IPS DF 4.7 (cell line): ENCODE measurements around the gene SMTN.
"Not testable (repeated sequence)": the region's sequence is repeated elsewhere in the genome, so short reads cannot be mapped to it uniquely, and the experiment has no call there.

ENCODE experiments used
- DNase-seq: peaks from one replicate; pipeline ENCODE4 v3.0.0-alpha.2; 2013; ENCODE audit warnings: low spot score; ENCODE audit errors: extremely low read depth

Gene SMTN

DNA sequence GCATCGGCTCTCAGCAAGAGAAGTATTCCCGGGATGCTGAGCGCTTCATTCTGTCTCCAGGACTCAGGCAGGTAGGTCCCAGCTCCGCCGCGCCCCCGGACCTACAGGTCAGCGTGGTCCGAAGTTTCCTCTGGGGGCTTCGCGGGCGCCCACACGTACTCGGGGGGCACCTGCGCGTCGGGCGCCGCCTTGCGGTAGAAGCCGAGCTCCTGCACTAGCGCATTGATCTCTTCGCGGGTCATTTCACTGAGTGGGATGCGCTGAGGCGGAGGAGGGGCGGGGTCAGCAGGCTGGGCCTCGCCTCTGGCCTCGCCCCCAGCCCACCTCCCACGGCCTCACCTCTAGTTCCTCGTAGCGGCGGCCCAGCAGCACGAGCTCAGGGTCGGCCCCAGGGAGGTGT is 23.8 kb downstream of the SMTN start:
- no peak for DNase-seq

DNA sequence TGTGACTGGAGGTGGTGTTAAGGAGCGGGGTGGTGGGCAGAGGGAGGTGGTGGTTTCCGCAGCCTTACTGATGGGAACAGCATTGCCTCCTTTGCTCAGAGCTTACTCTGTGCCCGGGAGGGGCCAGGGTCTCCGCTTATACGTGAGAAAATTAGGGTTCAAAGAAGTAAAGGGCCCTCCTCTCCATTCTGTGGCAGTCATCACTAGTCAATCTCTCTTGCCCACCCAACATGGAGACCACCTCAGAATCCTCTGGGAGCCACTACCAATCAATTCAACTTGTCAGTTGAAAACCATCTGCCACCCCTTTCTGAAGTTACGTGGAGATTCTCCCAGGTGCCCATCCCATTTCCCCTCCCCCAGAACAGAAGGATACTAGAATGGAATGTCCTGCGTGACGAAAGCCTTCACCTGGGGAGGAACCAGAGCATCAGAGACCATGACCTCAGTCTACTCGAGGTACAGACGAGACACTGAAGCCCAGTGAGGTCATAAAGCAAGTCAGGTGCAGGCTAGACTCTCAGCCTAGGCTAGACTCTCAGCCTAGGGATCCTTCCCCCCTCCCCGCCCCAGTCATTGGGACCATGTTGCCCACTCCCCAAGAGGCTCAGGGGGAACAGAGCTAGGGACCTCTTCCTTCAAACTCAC is 24.3 kb downstream of the SMTN start:
- no peak for DNase-seq

DNA sequence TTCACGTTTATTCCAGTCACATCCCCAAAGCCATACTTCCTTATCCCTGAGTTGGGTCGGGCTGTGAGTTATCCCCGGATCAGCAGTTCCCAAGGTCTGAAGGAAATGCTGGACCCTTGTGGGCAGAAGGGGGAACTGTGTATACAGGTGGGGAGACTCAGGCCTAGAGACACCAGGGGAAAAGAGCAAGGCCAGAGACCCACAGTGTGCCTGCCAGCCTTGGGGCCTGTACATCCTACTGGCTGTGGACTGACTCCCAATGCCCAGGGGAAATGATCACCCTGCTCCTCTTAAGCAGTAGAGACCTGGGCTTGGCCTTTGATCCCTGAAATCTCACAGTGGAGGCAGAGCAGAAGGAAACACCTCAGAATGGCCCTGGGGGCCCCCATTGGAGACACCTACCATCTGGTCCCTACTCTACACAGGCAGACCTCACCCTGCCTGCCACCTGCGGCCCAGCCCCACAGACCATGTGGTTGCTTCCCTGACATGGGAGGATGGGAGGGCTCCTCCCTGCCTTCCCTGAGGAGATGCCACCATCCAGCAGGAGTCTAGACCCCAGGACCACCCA is 25.0 kb downstream of the SMTN start:
- DNase-seq = no peak

DNA sequence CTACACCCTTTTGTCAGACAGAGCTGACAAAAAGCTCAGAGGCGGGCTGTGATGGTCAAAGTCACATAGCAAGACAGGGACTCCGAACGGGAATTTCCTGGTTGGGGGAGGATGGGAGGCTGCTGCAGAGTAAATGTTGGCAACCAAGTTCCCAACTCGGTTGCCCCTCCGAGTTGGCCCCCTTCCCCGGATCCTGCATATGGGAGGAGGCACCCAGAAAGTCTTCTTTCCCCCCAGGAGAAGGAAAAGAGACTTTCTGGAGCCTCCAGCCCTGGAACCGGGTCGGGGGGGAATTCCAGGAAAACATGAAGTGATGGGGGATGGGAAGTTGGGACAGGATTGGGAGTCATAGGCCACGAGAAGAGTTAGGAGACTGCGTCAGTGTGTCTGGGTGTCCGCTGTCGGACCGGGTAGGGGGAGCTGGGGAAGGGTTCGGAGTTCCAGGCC is 25.6 kb downstream of the SMTN start:
- no peak for DNase-seq

DNA sequence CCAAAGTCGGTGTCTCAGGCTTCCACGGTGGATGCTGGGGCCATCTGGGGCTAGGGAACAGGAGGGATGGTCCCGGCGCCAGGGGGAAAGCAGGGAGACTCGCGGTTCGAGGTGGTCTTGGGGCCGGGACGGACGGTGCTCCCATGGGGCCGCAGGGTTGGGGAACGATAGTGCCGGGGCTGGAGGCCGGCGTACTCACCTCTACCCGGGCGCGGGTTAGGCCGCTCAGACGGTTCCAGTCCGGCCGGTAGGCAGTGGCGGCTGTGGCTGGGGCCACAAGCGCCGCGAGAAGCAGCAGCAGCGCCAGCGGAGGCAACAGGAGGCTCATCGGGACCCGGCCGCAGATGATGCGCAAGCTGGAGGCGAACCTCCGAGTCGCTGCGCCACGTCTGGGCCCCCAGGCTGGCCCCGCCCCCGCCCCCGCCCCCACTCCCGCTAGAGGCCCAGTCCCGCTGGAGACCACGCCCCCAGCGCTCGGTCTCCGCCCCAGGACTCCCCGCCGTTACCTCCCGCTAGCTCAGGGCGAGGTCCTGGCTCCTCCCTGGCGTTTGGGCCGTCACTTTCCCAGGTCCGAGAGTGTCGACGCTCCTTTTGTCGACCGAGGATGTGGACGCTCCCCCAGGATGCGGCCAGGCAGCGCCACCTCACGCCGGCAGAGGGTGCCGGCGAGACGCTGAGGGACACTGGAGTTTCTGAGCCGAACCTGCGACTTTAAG is 26.2 kb downstream of the SMTN start, which contains the start of gene SELENOM:
Gene SELENOM, minus strand, starts transcription at position 391 of the 716 bp plus-strand sequence. Its CDS starts 63 bp downstream, at position 328.
- no peak for DNase-seq

DNA sequence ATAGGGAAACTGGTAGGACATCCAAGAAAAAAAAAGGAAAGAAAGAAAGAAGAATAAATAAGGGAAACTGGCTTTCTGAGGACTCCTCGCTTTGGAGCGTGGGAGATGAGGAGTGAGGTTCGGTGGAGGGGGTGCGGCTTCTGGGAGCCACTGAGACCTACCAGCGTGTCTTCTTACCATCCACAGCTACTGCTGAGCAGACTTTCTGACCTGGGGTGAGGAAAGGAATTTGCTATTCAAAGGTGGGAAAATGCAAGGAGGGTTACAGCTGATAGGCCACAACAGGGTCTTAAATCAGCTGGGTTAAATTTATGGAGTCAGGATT is 26.7 kb downstream of the SMTN start:
- DNase-seq = no peak

DNA sequence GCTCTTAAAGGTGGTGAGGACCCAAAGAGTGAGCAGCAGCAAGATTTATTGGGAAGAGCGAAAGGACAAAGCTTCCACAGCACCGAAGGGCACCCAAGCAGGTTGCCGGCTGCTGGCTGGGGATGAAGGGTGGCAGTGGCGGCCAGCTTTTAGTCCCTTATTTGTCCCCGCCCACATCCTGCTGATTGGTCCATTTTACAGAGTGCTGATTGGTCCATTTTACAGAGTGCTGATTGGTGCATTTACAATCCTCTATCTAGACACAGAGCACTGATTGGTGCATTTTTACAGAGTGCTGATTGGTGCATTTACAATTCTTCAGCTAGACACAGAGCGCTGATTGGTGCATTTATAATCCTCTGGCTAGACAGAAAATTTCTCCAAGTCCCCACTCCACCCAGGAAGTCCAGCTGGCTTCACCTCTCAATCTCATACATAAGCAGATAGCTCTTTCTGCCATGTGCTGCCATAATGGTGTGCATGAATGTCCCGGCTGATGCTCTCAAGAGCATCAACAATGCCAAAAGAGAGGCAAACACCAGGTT is 31.5 kb downstream of the SMTN start:
- DNase-seq = not testable (repeated sequence)

DNA sequence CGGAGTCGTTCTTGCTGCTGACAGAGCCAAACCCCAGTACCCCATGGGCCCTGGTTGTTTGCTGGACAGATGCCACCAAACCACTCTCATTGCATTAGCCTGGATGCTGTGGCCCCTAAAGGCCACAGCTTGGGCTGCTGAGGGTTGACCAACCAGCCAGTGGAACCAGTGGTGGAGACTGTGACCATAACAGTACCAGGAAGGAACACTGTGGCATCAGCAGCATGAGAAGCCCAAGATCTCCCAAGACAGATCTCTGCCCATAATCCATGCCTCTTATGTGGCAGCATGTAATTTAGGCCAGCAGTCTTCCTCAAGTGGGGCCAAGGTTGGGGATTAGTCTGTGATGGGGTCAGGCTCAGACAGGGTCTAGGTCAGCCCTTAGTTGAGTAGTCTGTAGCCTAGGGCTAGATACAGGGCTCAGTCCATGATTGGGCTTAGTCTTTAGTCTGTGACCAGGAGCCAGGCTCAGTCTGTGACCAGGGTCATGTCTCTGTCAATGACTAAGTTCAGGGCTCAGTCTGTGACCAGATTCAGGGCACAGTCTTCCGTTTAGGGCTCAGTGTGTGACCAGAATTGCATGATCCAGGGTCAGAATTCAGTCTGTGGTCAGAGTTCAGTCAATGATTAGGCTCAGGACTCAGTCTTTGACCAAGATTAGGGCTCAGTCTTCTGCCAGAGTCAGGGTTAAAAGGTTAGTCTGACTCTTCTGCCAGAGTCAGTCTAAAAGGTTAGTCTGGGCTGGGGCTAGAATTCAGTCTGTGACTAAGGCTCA is 37.1 kb downstream of the SMTN start:
- no peak for DNase-seq

- no peak for DNase-seq
These were observed 38.1 kb downstream of the SMTN start for GRCh38 chr22:31119026-31119717.

DNA sequence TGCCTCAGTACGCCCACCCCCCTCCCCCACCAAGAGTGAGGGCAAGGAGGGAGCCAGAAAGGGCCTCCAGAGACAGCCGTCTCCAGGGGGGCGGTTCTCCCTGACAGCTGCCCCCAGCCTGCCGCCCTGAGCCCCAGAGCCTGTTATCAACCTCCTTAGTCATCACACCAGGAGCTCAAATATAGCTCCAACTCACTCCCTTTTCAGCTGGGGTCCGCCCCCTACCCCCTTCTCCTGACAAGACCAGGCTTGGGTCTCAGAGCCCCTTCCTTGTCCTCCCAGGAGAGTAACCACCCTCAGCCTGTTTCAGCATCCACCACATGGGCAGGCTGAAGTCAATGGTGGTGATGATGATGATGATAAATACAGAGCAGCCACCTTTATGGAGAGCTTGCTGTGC is 39.1 kb downstream of the SMTN start:
- DNase-seq = no peak

GRCh38 chr22:31120642-31121041 is 39.5 kb downstream of the SMTN start:
- DNase-seq = no peak

- no peak for DNase-seq
These were observed 40.3 kb downstream of the SMTN start for GRCh38 chr22:31121403-31121802.

DNA sequence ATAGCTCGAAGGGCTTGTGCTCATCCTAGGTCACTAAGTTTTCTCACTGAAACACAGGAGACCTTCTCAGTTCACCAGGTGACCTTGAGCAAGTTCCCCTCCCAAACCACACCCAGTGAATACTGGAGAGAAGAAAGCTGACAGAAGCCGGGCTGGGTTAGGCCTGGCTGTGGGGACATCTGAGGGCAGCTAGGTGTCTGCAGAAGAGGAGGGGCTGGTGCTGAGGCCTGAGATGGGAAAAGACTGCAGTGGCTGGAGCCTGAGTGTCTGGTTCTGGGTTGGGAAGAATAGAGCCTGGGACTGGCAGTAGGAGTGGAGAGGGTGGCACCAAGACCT is 41.0 kb downstream of the SMTN start:
- no peak for DNase-seq

DNA sequence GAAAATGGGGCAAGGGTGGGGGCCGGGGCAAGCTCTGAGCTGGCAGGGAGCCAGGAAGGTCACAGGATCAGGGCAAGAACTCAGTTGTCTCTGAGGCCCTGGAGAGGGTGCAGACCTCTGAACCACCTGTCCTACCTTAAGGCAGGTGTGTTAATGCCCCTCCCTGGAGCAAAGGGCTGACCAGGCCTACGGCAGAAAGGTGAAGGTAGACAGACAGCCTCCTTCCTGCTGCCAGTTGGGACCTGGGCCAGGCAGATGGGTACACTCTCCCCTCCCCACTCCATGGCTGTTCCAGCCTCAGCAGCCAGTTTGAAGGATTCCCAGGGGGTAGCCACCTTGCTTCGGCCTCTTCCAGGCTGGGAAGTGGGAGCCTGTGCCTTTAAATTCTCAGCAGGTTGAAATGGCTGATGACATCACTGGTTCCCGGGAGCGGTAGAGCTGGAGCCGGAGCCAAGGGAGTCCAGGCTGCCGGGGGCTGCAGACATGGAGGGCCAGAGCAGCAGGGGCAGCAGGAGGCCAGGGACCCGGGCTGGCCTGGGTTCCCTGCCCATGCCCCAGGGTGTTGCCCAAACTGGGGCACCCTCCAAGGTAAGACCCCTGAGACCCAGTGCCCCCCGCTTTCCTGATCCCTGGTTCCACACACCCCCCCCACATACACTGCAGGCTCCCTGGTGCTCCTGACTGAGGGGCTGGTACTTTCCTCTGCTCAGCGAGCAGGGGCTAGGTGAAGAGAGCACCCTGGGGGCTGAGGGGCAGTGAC is 41.6 kb downstream of the SMTN start, which contains the start of gene INPP5J:
Gene INPP5J, plus strand, starts transcription at position 435 of the 760 bp plus-strand sequence. Its CDS starts 49 bp downstream, at position 484.
- DNase-seq = no peak

- no peak for DNase-seq
These were observed 42.1 kb downstream of the SMTN start for GRCh38 chr22:31123292-31123602.

GRCh38 chr22:31124290-31124689 is 43.2 kb downstream of the SMTN start:
- no peak for DNase-seq

GRCh38 chr22:31124811-31125465 is 43.8 kb downstream of the SMTN start:
- no peak for DNase-seq

DNA sequence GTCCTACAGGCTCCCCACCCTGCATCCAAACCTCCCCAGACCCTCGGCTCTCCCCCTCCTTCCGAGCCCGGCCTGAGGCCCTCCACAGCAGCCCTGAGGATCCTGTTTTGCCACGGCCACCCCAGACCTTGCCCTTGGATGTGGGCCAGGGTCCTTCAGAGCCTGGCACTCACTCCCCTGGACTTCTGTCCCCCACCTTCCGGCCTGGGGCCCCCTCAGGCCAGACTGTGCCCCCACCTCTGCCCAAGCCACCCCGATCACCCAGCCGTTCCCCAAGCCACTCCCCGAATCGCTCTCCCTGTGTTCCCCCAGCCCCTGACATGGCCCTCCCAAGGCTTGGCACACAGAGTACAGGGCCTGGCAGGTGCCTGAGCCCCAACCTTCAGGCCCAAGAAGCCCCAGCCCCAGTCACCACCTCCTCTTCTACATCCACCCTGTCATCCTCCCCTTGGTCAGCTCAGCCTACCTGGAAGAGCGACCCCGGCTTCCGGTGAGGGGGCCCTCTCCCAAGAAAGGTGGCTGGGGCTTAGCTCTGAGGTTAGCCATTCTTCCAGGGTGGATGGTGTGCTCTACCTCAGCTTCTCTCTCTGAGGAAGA is 44.5 kb downstream of the SMTN start:
- DNase-seq = no peak

DNA sequence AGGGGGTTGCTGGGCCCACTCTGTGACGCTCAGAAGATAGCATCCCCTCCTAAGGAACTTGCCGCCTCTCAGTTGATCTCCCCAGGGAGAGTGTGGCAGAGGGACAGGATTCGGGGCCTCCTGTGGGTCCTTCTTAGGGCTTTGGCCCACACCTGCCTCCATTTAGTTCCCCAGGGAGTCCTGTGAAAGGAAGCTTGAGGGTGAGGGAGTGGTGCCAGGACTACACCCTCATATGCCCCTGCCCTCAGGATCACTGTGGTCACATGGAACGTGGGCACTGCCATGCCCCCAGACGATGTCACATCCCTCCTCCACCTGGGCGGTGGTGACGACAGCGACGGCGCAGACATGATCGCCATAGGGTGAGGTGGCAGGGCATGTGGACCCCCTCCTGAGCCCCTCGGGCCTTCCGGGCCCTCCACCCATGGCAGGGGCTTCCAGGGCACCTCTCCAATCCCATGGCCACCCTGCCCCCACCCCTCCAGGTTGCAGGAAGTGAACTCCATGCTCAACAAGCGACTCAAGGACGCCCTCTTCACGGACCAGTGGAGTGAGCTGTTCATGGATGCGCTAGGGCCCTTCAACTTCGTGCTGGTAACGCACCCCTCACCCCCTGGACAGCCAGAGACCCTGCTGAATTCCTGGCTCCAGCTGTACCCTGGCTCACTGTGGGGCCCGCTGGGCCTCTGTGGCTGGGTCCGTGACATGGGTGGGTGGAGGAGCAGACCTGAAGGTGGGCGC is 45.2 kb downstream of the SMTN start:
- DNase-seq = no peak
